Measurements from ENCODE around the gene CDC7. TPM values are rescaled to one million over a fixed set of nuclear protein-coding genes. Genes with fewer than 3 reads are reported as not detected.

Gene CDC7
- total RNA-seq, 2 donors from 2014 or later: 0.66 to 0.78 TPM

DNA sequence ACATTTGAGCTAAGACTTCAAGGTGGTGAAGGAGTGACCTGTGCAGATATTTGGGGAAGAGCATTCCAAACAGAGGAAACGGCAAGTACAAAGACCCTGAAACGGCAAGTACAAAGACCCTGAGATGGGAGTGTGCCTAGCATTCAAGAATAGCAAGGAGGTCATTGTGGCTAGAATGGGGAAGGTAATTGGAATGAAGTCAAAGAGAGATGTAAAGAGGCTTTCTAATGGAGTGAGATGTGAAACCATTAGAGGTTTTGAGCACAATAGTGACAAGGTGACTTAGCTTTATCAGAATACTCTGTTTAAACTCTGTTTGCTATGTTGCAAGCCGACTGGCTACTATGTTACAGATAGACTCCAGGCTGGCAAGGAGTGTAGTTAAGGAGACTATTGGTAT is 4.4 kb downstream of the CDC7 start:
- ATAC-seq (no peak), DNase-seq (no peak)
- intact Hi-C loops (cut with DNase I): no loop called here
- Histone ChIP-seq H3K27ac (no peak overlapping the region), H3K27me3 (no peaks in the 10 kb centered on the region), H3K9me3 (no peaks in the 10 kb centered on the region), H3K4me3 (no peak overlapping the region), H3K4me1 (peaks cover 12% of the 10 kb centered on the region), H3K36me3 (replicated peaks in 1 of 2; ENCODE audit: insufficient read depth in 1 of 2, low read depth in 2 of 2) (no peaks in the 10 kb centered on the region)
- TF ChIP-seq POLR2A (IDR thresholded peaks at IDR 0.05): no peak
- TF ChIP-seq, protein P1, sequence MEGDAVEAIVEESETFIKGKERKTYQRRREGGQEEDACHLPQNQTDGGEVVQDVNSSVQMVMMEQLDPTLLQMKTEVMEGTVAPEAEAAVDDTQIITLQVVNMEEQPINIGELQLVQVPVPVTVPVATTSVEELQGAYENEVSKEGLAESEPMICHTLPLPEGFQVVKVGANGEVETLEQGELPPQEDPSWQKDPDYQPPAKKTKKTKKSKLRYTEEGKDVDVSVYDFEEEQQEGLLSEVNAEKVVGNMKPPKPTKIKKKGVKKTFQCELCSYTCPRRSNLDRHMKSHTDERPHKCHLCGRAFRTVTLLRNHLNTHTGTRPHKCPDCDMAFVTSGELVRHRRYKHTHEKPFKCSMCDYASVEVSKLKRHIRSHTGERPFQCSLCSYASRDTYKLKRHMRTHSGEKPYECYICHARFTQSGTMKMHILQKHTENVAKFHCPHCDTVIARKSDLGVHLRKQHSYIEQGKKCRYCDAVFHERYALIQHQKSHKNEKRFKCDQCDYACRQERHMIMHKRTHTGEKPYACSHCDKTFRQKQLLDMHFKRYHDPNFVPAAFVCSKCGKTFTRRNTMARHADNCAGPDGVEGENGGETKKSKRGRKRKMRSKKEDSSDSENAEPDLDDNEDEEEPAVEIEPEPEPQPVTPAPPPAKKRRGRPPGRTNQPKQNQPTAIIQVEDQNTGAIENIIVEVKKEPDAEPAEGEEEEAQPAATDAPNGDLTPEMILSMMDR (IDR thresholded peaks at IDR 0.05): no peak
- 60 to 70% methylated on average over 3 of the region's 3 CpGs for WGBS, 2 donors

DNA sequence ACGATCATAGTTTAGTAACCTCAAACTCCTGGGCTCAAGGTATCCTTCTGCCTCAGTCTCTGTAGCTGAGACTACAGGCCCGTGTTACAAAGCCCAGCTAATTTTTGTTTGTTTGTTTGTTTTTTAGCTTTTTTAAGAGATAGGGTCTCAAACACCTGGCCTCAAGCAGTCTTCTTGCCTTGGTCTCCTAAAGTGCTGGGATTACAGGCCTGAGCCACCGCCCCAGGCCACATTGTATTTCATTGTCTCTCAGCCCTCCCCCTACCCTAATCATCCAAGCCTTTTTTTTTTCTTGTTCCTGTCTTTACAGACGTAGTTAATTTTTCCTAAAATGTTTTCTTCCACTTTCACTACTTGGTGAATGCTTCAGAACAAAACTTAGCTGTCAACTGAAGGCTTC is 5.4 kb downstream of the CDC7 start:
- TF ChIP-seq, protein P1 (IDR thresholded peaks at IDR 0.05): no peak
- no peak for TF ChIP-seq POLR2A (IDR thresholded peaks at IDR 0.05)
- Histone ChIP-seq H3K27me3 (no peaks in the 10 kb centered on the region), H3K4me3 (no peak overlapping the region), H3K4me1 (peaks cover 8% of the 10 kb centered on the region), H3K36me3 (replicated peaks in 1 of 2; ENCODE audit: insufficient read depth in 1 of 2, low read depth in 2 of 2) (no peaks in the 10 kb centered on the region), H3K9me3 (no peaks in the 10 kb centered on the region), H3K27ac (no peak overlapping the region)
- WGBS, 2 donors: 78% methylated on average over 4 of the region's 4 CpGs
- no peak for DNase-seq
- ATAC-seq: no peak
- intact Hi-C loops (cut with DNase I): no loop called here

DNA sequence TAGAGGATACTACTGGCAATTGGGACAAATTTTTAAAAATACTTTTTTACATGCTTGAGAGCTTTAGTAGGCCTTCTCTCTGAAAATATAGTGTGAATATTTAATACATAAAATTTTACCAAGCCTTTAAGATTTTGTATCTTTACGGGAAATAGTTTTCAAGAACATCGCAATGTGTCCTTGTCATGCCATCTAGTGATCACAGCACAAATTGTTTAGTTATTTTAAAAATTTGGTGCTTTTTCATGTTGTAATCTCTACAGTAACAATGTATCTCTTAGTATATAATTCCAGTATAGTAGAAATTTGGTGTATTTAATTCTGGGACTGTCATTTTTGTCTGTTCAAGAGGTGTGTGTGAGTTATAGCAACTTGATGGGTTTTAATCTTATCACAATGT is 6.7 kb downstream of the CDC7 start:
- H3K36me3 ChIP-seq (replicated peaks in 1 of 2; ENCODE audit: insufficient read depth in 1 of 2, low read depth in 2 of 2): no peaks in the 10 kb centered on the region
- no peaks in the 10 kb centered on the region for H3K27me3 ChIP-seq
- DNase-seq (no peak), ATAC-seq (no peak)
- H3K9me3 ChIP-seq: no peaks in the 10 kb centered on the region
- no peak overlapping the region for H3K27ac ChIP-seq
- WGBS, 2 donors: 92 to 95% methylated on average over 2 of the region's 2 CpGs
- TF ChIP-seq POLR2A (IDR thresholded peaks at IDR 0.05): no peak
- TF ChIP-seq, protein P1 (IDR thresholded peaks at IDR 0.05): no peak
- H3K4me3 ChIP-seq: no peak overlapping the region
- H3K4me1 ChIP-seq: no peaks in the 10 kb centered on the region
- intact Hi-C loops (cut with DNase I): no loop called here

DNA sequence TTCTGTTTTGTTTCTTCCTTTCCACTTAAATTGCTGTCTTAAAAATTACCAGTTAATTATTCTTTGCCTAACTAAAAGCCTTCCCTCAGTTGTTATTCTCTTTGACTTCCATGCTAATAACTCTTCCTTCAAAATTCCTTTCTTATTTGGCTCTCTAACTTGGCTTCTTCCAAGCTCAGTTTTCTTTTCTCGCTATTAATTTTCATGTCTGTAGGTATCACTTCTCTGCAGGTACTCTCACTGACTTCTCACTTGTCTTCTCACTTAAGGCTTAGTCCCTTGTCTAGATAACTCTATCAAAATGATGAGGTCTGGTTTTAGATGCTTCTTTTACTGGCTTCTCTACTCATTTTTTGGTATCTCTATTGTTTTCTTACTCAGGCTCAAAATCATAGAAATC is 10.1 kb downstream of the CDC7 start:
- Histone ChIP-seq H3K36me3 (replicated peaks in 1 of 2; ENCODE audit: insufficient read depth in 1 of 2, low read depth in 2 of 2) (no peaks in the 10 kb centered on the region), H3K4me3 (no peak overlapping the region), H3K27me3 (no peaks in the 10 kb centered on the region), H3K27ac (no peak overlapping the region), H3K4me1 (no peaks in the 10 kb centered on the region), H3K9me3 (no peaks in the 10 kb centered on the region)
- ATAC-seq (no peak), DNase-seq (no peak)
- intact Hi-C loops (cut with DNase I): no loop called here
- TF ChIP-seq POLR2A (IDR thresholded peaks at IDR 0.05): no peak
- TF ChIP-seq, protein P1 (IDR thresholded peaks at IDR 0.05): no peak
- 76 to 97% methylated on average over 1 of the region's 1 CpG for WGBS, 2 donors

DNA sequence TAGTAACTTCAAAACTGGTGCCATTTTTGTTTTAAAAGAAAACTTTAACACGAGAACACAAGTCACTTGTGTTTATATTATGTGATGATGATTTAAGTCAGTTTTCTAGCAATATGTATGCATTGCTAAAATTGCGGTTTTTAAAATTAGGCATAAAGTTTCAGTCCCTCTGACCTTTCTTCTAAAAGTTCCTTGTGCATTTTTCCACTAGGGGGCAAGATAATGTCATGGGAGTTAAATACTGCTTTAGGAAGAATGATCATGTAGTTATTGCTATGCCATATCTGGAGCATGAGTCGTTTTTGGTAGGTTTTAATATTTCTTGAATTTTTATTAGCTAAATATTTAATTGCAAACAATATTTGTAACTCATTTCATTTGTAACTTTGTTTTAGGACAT is 10.7 kb downstream of the CDC7 start:
- peak; percentile 42 for ATAC-seq
- no peak overlapping the region for H3K27ac ChIP-seq
- no peak overlapping the region for H3K4me3 ChIP-seq
- no peaks in the 10 kb centered on the region for H3K36me3 ChIP-seq (replicated peaks in 1 of 2; ENCODE audit: insufficient read depth in 1 of 2, low read depth in 2 of 2)
- intact Hi-C loops (cut with DNase I): no loop called here
- DNase-seq: no peak
- H3K27me3 ChIP-seq: no peaks in the 10 kb centered on the region
- no peaks in the 10 kb centered on the region for H3K9me3 ChIP-seq
- 22 to 23% methylated on average over 3 of the region's 3 CpGs for WGBS, 2 donors
- TF ChIP-seq, protein P1 (IDR thresholded peaks at IDR 0.05): peak; percentile 43 to 73 (median 65)
- no peak for TF ChIP-seq POLR2A (IDR thresholded peaks at IDR 0.05)
- no peaks in the 10 kb centered on the region for H3K4me1 ChIP-seq
